CD14-positive monocyte (primary cell): ENCODE data around the gene ZNF608. TPM values are rescaled to one million over a fixed set of nuclear protein-coding genes. Genes with fewer than 3 reads are reported as not detected.

Experiments
- DNase-seq, 3 donors: peaks; one replicate each; pipeline ENCODE4 v3.0.0-alpha.2; 2011 to 2022
- H2AFZ ChIP-seq: 2 replicates; pipeline ENCODE4 v1.6.0; 2012; ENCODE audit warnings: mild to moderate bottlenecking, low read depth, low read length, inconsistent platforms; ENCODE audit not compliant: insufficient read depth, poor library complexity, severe bottlenecking
- H3K27ac ChIP-seq, 2 donors: 1 replicate in 1 of 2; 2 replicates in 1 of 2; pipeline ENCODE4 v1.5.1; 2012 to 2013; ENCODE audit warnings: low read length in 2 of 2, control low read depth in 1 of 2, inconsistent platforms in 1 of 2, low read depth in 1 of 2, mild to moderate bottlenecking in 1 of 2
- H3K27me3 ChIP-seq, 2 donors: one replicate each; pipeline versions ENCODE4 v1.6.0 to v1.6.1; 2011 to 2013; ENCODE audit warnings: low read length in 2 of 2; ENCODE audit not compliant: control insufficient read depth in 2 of 2, insufficient read depth in 2 of 2
- H3K36me3 ChIP-seq, 2 donors: replicated peaks in 1 of 2; 1 replicate in 1 of 2; 2 replicates in 1 of 2; pipeline versions ENCODE4 v1.5.1 to v1.6.1; 2012 to 2013; ENCODE audit warnings: low read length in 2 of 2, control low read depth in 1 of 2, inconsistent platforms in 1 of 2, mild to moderate bottlenecking in 1 of 2; ENCODE audit not compliant: insufficient read depth in 2 of 2, control insufficient read depth in 1 of 2
- H3K4me1 ChIP-seq, 2 donors: 1 replicate in 1 of 2; 2 replicates in 1 of 2; pipeline versions ENCODE4 v1.5.1 to v1.6.1; 2012 to 2013; ENCODE audit warnings: low read length in 2 of 2, control low read depth in 1 of 2, inconsistent platforms in 1 of 2, mild to moderate bottlenecking in 1 of 2, moderate library complexity in 1 of 2; ENCODE audit not compliant: insufficient read depth in 2 of 2, control insufficient read depth in 1 of 2
- H3K4me2 ChIP-seq: replicated peaks from 2 replicates; pipeline ENCODE3; 2012; ENCODE audit warnings: low read length, moderate library complexity, mild to moderate bottlenecking; ENCODE audit not compliant: poor library complexity, severe bottlenecking; ENCODE audit errors: extremely low read depth
- H3K4me3 ChIP-seq, 3 experiments: fragments of 200-600 bp in 1 of 3; sonication (generic) in 1 of 3; replicated peaks in 1 of 3; 1 replicate in 2 of 3; 2 replicates in 1 of 3; pipeline ENCODE4 v1.5.1; 2011 to 2013; ENCODE audit warnings: low read length in 3 of 3, mild to moderate bottlenecking in 3 of 3, control low read depth in 2 of 3, low read depth in 2 of 3, inconsistent platforms in 1 of 3, moderate library complexity in 1 of 3
- H3K79me2 ChIP-seq: 2 replicates; pipeline ENCODE4 v1.6.0; 2012; ENCODE audit warnings: mild to moderate bottlenecking, control low read depth, inconsistent platforms, low read length, moderate library complexity; ENCODE audit not compliant: insufficient read depth
- H3K9ac ChIP-seq: 2 replicates; pipeline ENCODE4 v1.6.0; 2017; ENCODE audit warnings: low read length, mild to moderate bottlenecking; ENCODE audit not compliant: insufficient read depth, poor library complexity, severe bottlenecking
- H3K9me3 ChIP-seq, 2 donors: replicated peaks in 1 of 2; 1 replicate in 1 of 2; 2 replicates in 1 of 2; pipeline versions ENCODE4 v1.5.1 to v1.6.1; 2012 to 2013; ENCODE audit warnings: low read length in 2 of 2, control low read depth in 1 of 2; ENCODE audit not compliant: control insufficient read depth in 1 of 2, insufficient read depth in 1 of 2
- H4K20me1 ChIP-seq: 2 replicates; pipeline ENCODE4 v1.6.0; 2012; ENCODE audit warnings: mild to moderate bottlenecking, low read length, control low read depth, moderate library complexity; ENCODE audit not compliant: insufficient read depth
- H3K27ac Mint-ChIP-seq, 7 donors: one replicate each; pipeline ENCODE4 v1.8.0; 2020; ENCODE audit warnings: mild to moderate bottlenecking in 7 of 7, mixed read lengths in 7 of 7, moderate library complexity in 6 of 7, inconsistent platforms in 2 of 7
- H3K27me3 Mint-ChIP-seq, 3 donors: one replicate each; pipeline ENCODE4 v1.8.0; 2021 to 2022; ENCODE audit warnings: low read depth in 3 of 3, mild to moderate bottlenecking in 3 of 3, mixed read lengths in 3 of 3, moderate library complexity in 3 of 3, inconsistent platforms in 1 of 3
- H3K36me3 Mint-ChIP-seq, 2 donors: one replicate each; pipeline ENCODE4 v1.8.0; 2020; ENCODE audit warnings: mixed read lengths in 2 of 2, inconsistent platforms in 1 of 2, mild to moderate bottlenecking in 1 of 2
- H3K4me1 Mint-ChIP-seq: one replicate; pipeline ENCODE4 v1.8.0; 2020; ENCODE audit warnings: mild to moderate bottlenecking, mixed read lengths
- H3K4me3 Mint-ChIP-seq, 2 donors: one replicate each; pipeline ENCODE4 v1.8.0; 2020; ENCODE audit warnings: mild to moderate bottlenecking in 2 of 2, mixed read lengths in 2 of 2, moderate library complexity in 1 of 2
- H3K9me3 Mint-ChIP-seq, 7 donors: one replicate each; pipeline ENCODE4 v1.8.0; 2020 to 2022; ENCODE audit warnings: mixed read lengths in 7 of 7, mild to moderate bottlenecking in 6 of 7, moderate library complexity in 6 of 7, inconsistent platforms in 2 of 7
- WGBS: methylation state at CpG from one replicate; pipeline ENCODE4 v1.1.5; 2013; ENCODE audit warnings: missing lambda C conversion rate; ENCODE audit not compliant: insufficient coverage; 5-methylcytosine and 5-hydroxymethylcytosine counted together
- intact Hi-C, 2 donors: fragments of 100-400 bp; cut with micrococcal nuclease; formaldehyde crosslinking; loops; one replicate each; pipeline versions ENCODE4 v1.15.0 to v1.15.1; 2023
- polyA plus RNA-seq, 3 donors: library from polyadenylated mRNA; depleted of rRNA in 1 of 3; unstranded in 2 of 3; stranded (reverse) in 1 of 3; fragments of 300-500 nt in 2 of 3; fragments of >200 nt in 1 of 3; fragmentation: Illumina TruSeq in 2 of 3; gene quantifications; 1 replicate in 2 of 3; 2 replicates in 1 of 3; pipeline ENCODE4 v1.2.3, GENCODE V29; 2012 to 2021
- TF ChIP-seq, protein P1 (sequence below): fragments of 200-600 bp; IDR thresholded peaks from one replicate; pipeline ENCODE4 v1.8.0; 2022; ENCODE audit warnings: antibody characterized with exemption, mild to moderate bottlenecking

ZNF608 gene
- polyA plus RNA-seq, 3 donors: 0.05 TPM; not detected in 2

DNA sequence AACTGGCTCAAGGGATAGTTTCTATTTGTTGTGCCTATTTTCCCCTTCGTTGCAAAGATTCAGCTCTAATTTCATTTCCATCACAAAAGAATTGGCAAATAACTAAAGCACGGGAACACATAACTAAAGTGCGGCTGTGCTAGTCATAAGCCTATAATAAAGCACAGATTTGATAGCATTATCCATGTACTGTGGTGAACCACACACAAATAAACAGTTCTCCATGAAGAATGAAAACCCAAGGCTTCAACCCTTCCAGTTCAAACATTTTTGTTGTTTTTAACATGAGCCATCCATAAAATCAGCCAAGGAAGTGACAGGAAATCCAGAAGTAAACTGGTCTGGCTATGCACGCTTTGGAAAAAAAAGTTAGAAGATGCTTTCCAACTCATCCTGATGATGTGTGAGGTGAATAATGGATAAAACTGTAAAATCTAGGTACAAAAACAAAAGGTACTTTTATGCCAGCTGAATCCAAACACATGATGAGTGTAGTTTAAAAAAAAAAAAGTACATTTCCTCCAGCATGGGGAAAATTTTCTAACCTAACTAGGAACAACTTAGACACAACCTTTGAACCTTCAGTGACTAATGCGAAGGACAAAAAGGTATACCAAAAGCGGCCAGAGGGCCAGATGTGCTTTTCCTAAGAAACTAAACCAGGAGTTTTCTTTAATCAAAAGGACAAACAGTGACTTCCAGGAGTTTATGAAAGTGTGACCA lies 10.2 kb downstream of the ZNF608 start:
- H3K4me2 ChIP-seq: no peak overlapping the region
- no peak overlapping the region for H3K9ac ChIP-seq
- 100% methylated on average over 2 of the region's 6 CpGs for WGBS
- H3K27ac ChIP-seq: no peak overlapping the region
- H3K79me2 ChIP-seq: no peaks in the 10 kb centered on the region
- H3K4me1 Mint-ChIP-seq: peaks cover 9% of the 10 kb centered on the region
- H3K36me3 Mint-ChIP-seq: no peaks in the 10 kb centered on the region
- H3K27ac Mint-ChIP-seq: no peak overlapping the region
- DNase-seq: no peak
- peaks cover 0 to 6% of the 10 kb centered on the region in 2 donors for H3K27me3 ChIP-seq
- no peaks in the 10 kb centered on the region for H4K20me1 ChIP-seq
- no peaks in the 10 kb centered on the region for H3K9me3 Mint-ChIP-seq
- H3K27me3 Mint-ChIP-seq: peaks cover 8 to 13% (median 9%) of the 10 kb centered on the region in 3 donors
- intact Hi-C loops: no loop called here
- TF ChIP-seq, protein P1, sequence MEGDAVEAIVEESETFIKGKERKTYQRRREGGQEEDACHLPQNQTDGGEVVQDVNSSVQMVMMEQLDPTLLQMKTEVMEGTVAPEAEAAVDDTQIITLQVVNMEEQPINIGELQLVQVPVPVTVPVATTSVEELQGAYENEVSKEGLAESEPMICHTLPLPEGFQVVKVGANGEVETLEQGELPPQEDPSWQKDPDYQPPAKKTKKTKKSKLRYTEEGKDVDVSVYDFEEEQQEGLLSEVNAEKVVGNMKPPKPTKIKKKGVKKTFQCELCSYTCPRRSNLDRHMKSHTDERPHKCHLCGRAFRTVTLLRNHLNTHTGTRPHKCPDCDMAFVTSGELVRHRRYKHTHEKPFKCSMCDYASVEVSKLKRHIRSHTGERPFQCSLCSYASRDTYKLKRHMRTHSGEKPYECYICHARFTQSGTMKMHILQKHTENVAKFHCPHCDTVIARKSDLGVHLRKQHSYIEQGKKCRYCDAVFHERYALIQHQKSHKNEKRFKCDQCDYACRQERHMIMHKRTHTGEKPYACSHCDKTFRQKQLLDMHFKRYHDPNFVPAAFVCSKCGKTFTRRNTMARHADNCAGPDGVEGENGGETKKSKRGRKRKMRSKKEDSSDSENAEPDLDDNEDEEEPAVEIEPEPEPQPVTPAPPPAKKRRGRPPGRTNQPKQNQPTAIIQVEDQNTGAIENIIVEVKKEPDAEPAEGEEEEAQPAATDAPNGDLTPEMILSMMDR: no peak
- H3K4me3 Mint-ChIP-seq: no peak overlapping the region
- H2AFZ ChIP-seq: no peak overlapping the region
- no peak overlapping the region for H3K4me3 ChIP-seq
- no peaks in the 10 kb centered on the region for H3K9me3 ChIP-seq
- peaks cover 3 to 9% of the 10 kb centered on the region in 2 donors for H3K4me1 ChIP-seq
- no peaks in the 10 kb centered on the region for H3K36me3 ChIP-seq

DNA sequence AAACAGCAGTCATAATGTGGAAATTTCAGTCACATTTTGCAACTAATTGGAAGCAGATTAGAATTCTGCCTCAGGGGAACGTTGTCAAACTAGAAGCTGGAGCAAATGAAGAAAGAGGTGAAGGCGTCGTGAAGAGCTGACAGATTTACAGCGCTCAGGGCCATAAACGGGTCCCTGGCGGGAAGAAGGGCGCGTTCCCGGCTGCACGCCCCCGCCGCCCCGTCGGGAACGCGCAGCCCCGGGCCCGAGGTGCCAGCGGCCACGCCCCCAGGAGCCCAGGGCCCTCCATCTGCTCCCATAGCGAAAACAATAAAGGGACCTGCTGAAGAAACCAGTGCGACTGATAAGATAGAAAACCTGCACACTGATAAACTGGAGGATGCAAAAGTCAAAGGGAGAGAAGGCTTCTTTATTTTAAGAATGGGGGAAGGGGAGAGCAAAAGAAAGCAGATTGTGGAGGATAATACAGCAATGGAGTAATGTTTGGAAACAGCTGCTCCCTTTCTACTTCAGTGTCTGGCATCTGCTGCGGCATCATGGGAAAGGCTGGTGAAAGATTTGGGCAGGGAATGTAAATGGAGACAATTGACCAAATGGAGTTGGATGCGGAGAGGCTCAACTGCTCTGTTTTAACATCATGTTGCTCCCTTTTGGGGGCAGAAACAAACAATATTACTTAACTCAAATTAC lies 11.1 kb downstream of the ZNF608 start:
- H3K9me3 Mint-ChIP-seq: no peaks in the 10 kb centered on the region
- peak overlapping the region; percentile 13 to 86 for H3K4me3 Mint-ChIP-seq
- H2AFZ ChIP-seq: peak overlapping the region; percentile 59

More for the DNA sequence above, 11.1 kb downstream of the ZNF608 start:
- 11% methylated on average over 18 of the region's 24 CpGs for WGBS
- peak overlapping the region in 1 of 3 experiments; percentile 50 for H3K4me3 ChIP-seq
- no peak overlapping the region for H3K27ac Mint-ChIP-seq
- H4K20me1 ChIP-seq: no peaks in the 10 kb centered on the region
- H3K27ac ChIP-seq: no peak overlapping the region
- H3K79me2 ChIP-seq: no peaks in the 10 kb centered on the region
- no peak overlapping the region for H3K9ac ChIP-seq
- no peak for DNase-seq
- H3K36me3 ChIP-seq: no peaks in the 10 kb centered on the region
- peak overlapping the region; percentile 62 for H3K4me2 ChIP-seq
- no peaks in the 10 kb centered on the region for H3K36me3 Mint-ChIP-seq
- H3K9me3 ChIP-seq: no peaks in the 10 kb centered on the region
- peaks cover 3 to 9% of the 10 kb centered on the region in 2 donors for H3K4me1 ChIP-seq
- TF ChIP-seq, protein P1: no peak
- peaks cover 8 to 13% (median 9%) of the 10 kb centered on the region in 3 donors for H3K27me3 Mint-ChIP-seq
- peaks cover 0 to 6% of the 10 kb centered on the region in 2 donors for H3K27me3 ChIP-seq
- peaks cover 9% of the 10 kb centered on the region for H3K4me1 Mint-ChIP-seq
- intact Hi-C loops: no loop called here
